WTC11 (cell line): Measurements from ENCODE around the gene XPO6. TPM values are rescaled to one million over a fixed set of nuclear protein-coding genes. Genes with fewer than 3 reads are reported as not detected.

Experiments used
- ATAC-seq: fragments of 200-7000 bp; cut with Tn5 transposase; 2 replicates; pipeline ENCODE4 v1.10.0; 2021; ENCODE audit warnings: mild to moderate bottlenecking, moderate library complexity
- CTCF ChIA-PET: fragments of 300-600 bp; sonication (Branson Sonifier 250); formaldehyde crosslinking; loops from one replicate; lab custom pipeline; 2021; ENCODE audit warnings: antibody characterized with exemption; lab: Charles Lee
- POLR2A ChIA-PET: fragments of 350-600 bp; sonication (Branson Sonifier 250); formaldehyde crosslinking; loops from one replicate; lab custom pipeline; 2021; ENCODE audit warnings: antibody characterized with exemption; lab: Charles Lee
- DNase-seq: peaks from one replicate; pipeline ENCODE4 v3.0.0; 2021; ENCODE audit warnings: low spot score
- H3K27ac Mint-ChIP-seq: 2 replicates; pipeline ENCODE4 v1.8.0; 2021; ENCODE audit warnings: mixed read lengths
- H3K27me3 Mint-ChIP-seq: 2 replicates; pipeline ENCODE4 v1.8.0; 2021; ENCODE audit warnings: low read depth, mild to moderate bottlenecking, moderate library complexity, mixed read lengths
- H3K36me3 Mint-ChIP-seq: 2 replicates; pipeline ENCODE4 v1.8.0; 2021; ENCODE audit warnings: mixed read lengths
- H3K4me1 Mint-ChIP-seq: 2 replicates; pipeline ENCODE4 v1.8.0; 2022; ENCODE audit warnings: mixed read lengths
- H3K4me3 Mint-ChIP-seq: 2 replicates; pipeline ENCODE4 v1.8.0; 2021; ENCODE audit warnings: mild to moderate bottlenecking, moderate library complexity, mixed read lengths
- H3K9me3 Mint-ChIP-seq: 2 replicates; pipeline ENCODE4 v1.8.0; 2021; ENCODE audit warnings: mixed read lengths
- ATF1 ChIP-seq: sonication (generic); formaldehyde crosslinking; IDR thresholded peaks from 2 replicates; pipeline ENCODE4 v1.8.1; 2023; ENCODE audit warnings: mild to moderate bottlenecking, moderate library complexity, missing genetic modification reagents
- ATF2 ChIP-seq: sonication (generic); formaldehyde crosslinking; IDR thresholded peaks from 2 replicates; pipeline ENCODE4 v1.8.1; 2022; ENCODE audit warnings: low read depth, missing genetic modification reagents, borderline replicate concordance
- CBFB ChIP-seq: sonication (generic); formaldehyde crosslinking; IDR thresholded peaks from 2 replicates; pipeline ENCODE4 v1.8.1; 2022; ENCODE audit warnings: mild to moderate bottlenecking, low read depth, missing genetic modification reagents
- ETV6 ChIP-seq: sonication (generic); formaldehyde crosslinking; IDR thresholded peaks from 2 replicates; pipeline ENCODE4 v1.8.1; 2022; ENCODE audit warnings: mild to moderate bottlenecking, missing genetic modification reagents
- GABPB1 ChIP-seq: sonication (generic); formaldehyde crosslinking; IDR thresholded peaks from 2 replicates; pipeline ENCODE4 v1.8.1; 2023; ENCODE audit warnings: mild to moderate bottlenecking, missing genetic modification reagents
- MYBL2 ChIP-seq: sonication (generic); formaldehyde crosslinking; IDR thresholded peaks from 2 replicates; pipeline ENCODE4 v1.8.1; 2023; ENCODE audit warnings: mild to moderate bottlenecking, moderate library complexity, missing genetic modification reagents
- OVOL2 ChIP-seq: fragments of 250-450 bp; sonication (Bioruptor Pico); IDR thresholded peaks from 2 replicates; pipeline ENCODE4 v1.9.0; 2021; ENCODE audit warnings: mild to moderate bottlenecking, borderline replicate concordance
- SMAD4 ChIP-seq: sonication (generic); formaldehyde crosslinking; IDR thresholded peaks from 2 replicates; pipeline ENCODE4 v1.8.0; 2022; ENCODE audit warnings: mild to moderate bottlenecking, missing genetic modification reagents
- TEAD1 ChIP-seq: sonication (generic); formaldehyde crosslinking; IDR thresholded peaks from 2 replicates; pipeline ENCODE4 v1.8.0; 2022; ENCODE audit warnings: mild to moderate bottlenecking, missing genetic modification reagents
- TEAD4 ChIP-seq: sonication (generic); formaldehyde crosslinking; IDR thresholded peaks from 2 replicates; pipeline ENCODE4 v1.8.0; 2022; ENCODE audit warnings: mild to moderate bottlenecking, missing genetic modification reagents
- USF1 ChIP-seq: sonication (generic); formaldehyde crosslinking; IDR thresholded peaks from 2 replicates; pipeline ENCODE4 v1.8.0; 2022; ENCODE audit warnings: mild to moderate bottlenecking, missing genetic modification reagents
- ZNF138 ChIP-seq: sonication (generic); formaldehyde crosslinking; conservative IDR thresholded peaks from 2 replicates; pipeline ENCODE4 v1.8.1; 2022; ENCODE audit warnings: mild to moderate bottlenecking, moderate library complexity, missing genetic modification reagents
- ZNF232 ChIP-seq: sonication (generic); formaldehyde crosslinking; IDR thresholded peaks from 2 replicates; pipeline ENCODE4 v1.8.0; 2022; ENCODE audit warnings: mild to moderate bottlenecking, missing genetic modification reagents
- ZNF425 ChIP-seq: fragments of 250-450 bp; sonication (Bioruptor Pico); conservative IDR thresholded peaks from 2 replicates; pipeline ENCODE4 v1.9.0; 2021; ENCODE audit warnings: mild to moderate bottlenecking
- ZSCAN18 ChIP-seq: fragments of 250-450 bp; sonication (Bioruptor Pico); IDR thresholded peaks from 2 replicates; pipeline ENCODE4 v2.1.2; 2022; ENCODE audit warnings: mild to moderate bottlenecking, moderate library complexity
- total RNA-seq: library from RNA; stranded (reverse); gene quantifications from 3 replicates; pipeline ENCODE4 v1.2.3, GENCODE V29; 2021

XPO6 gene
- total RNA-seq, 1 experiment from 2014 or later, result 160 TPM

GRCh38 chr16:28145796-28146195, 66.0 kb downstream of the XPO6 start:
- H3K27me3 Mint-ChIP-seq, result no peaks in the 10 kb centered on the region
- no peak for DNase-seq
- H3K27ac Mint-ChIP-seq, result peak overlapping the region; percentile 42; the same call in 1 of the 2 replicates
- peaks cover 21% of the 10 kb centered on the region for H3K4me1 Mint-ChIP-seq
- CTCF ChIA-PET, result no interaction called here
- no peak for TF ChIP-seq ZSCAN18 (CRISPR knock-in tag)
- no peak for TF ChIP-seq GABPB1 (CRISPR knock-in tag)
- TF ChIP-seq ZNF138 (CRISPR knock-in tag), result no peak
- TF ChIP-seq USF1 (CRISPR knock-in tag), result no peak
- TF ChIP-seq OVOL2 (CRISPR knock-in tag), result no peak
- TF ChIP-seq, all 79 proteins: peak for 0
- H3K36me3 Mint-ChIP-seq, result peaks cover 54% of the 10 kb centered on the region
- no peak for ATAC-seq
- no peaks in the 10 kb centered on the region for H3K9me3 Mint-ChIP-seq
- H3K4me3 Mint-ChIP-seq, result no peak overlapping the region
- POLR2A ChIA-PET, result no interaction called here

GRCh38 chr16:28140788-28141618, 70.8 kb downstream of the XPO6 start:
- ChIA-PET CTCF (no interaction called here), POLR2A (no interaction called here)
- Mint-ChIP-seq H3K27me3 (no peaks in the 10 kb centered on the region), H3K36me3 (peaks cover 30% of the 10 kb centered on the region), H3K9me3 (no peaks in the 10 kb centered on the region), H3K27ac (peak overlapping the region; percentile 15), H3K4me3 (no peak overlapping the region), H3K4me1 (peaks cover 12% of the 10 kb centered on the region)
- DNase-seq (no peak), ATAC-seq (no peak)
- no peak for TF ChIP-seq ETV6 (CRISPR knock-in tag)
- TF ChIP-seq ZNF425 (CRISPR knock-in tag), result no peak
- TF ChIP-seq MYBL2 (CRISPR knock-in tag), result no peak
- TF ChIP-seq CBFB, result no peak
- TF ChIP-seq ATF2 (CRISPR knock-in tag), result no peak
- TF ChIP-seq OVOL2 (CRISPR knock-in tag), result no peak
- TF ChIP-seq ZNF232 (CRISPR knock-in tag), result no peak
- TF ChIP-seq ATF1 (CRISPR knock-in tag), result no peak
- TF ChIP-seq TEAD4 (CRISPR knock-in tag), result no peak
- no peak for TF ChIP-seq TEAD1 (CRISPR knock-in tag)

- peaks cover 40% of the 10 kb centered on the region for H3K36me3 Mint-ChIP-seq
- peaks cover 12% of the 10 kb centered on the region for H3K4me1 Mint-ChIP-seq
- no peaks in the 10 kb centered on the region for H3K9me3 Mint-ChIP-seq
- DNase-seq (no peak), ATAC-seq (no peak)
- 0 out of 2 replicates have a peak overlapping the region, but pooled peaks have one; percentile 1 for H3K27ac Mint-ChIP-seq
- CTCF ChIA-PET, result no interaction called here
- no peaks in the 10 kb centered on the region for H3K27me3 Mint-ChIP-seq
- H3K4me3 Mint-ChIP-seq, result no peak overlapping the region
- TF ChIP-seq SMAD4 (CRISPR knock-in tag), result no peak
- POLR2A ChIA-PET, result no interaction called here
Observed at GRCh38 chr16:28139530-28139929, 72.2 kb downstream of the XPO6 start.
